Endothelial cell (in vitro differentiated cells): ENCODE measurements around the gene EIF3B. TPM values are rescaled to one million over a fixed set of nuclear protein-coding genes. Genes with fewer than 3 reads are reported as not detected.
A peak's percentile ranks its signal among the peaks of the same experiment; 100 is the strongest.
"Not testable (repeated sequence)": the region's sequence is repeated elsewhere in the genome, so short reads cannot be mapped to it uniquely, and the experiment has no call there.

Source experiments
- DNase-seq: peaks from one replicate; pipeline ENCODE4 v3.0.0; 2021; ENCODE audit warnings: low spot score
- H3K27ac Mint-ChIP-seq: one replicate; pipeline ENCODE4 v1.8.0; 2021; ENCODE audit warnings: mixed read lengths, inconsistent platforms; ENCODE audit not compliant: unreplicated experiment
- H3K27me3 Mint-ChIP-seq: one replicate; pipeline ENCODE4 v1.8.0; 2021; ENCODE audit warnings: mild to moderate bottlenecking, moderate library complexity, mixed read lengths, inconsistent platforms; ENCODE audit not compliant: unreplicated experiment
- H3K36me3 Mint-ChIP-seq: one replicate; pipeline ENCODE4 v1.8.0; 2021; ENCODE audit warnings: mild to moderate bottlenecking, low read depth, mixed read lengths, inconsistent platforms; ENCODE audit not compliant: unreplicated experiment
- H3K4me1 Mint-ChIP-seq: one replicate; pipeline ENCODE4 v1.8.0; 2021; ENCODE audit warnings: mild to moderate bottlenecking, mixed read lengths, inconsistent platforms; ENCODE audit not compliant: unreplicated experiment
- H3K4me3 Mint-ChIP-seq: one replicate; pipeline ENCODE4 v1.8.0; 2021; ENCODE audit warnings: mild to moderate bottlenecking, mixed read lengths, inconsistent platforms; ENCODE audit not compliant: unreplicated experiment
- H3K9me3 Mint-ChIP-seq: one replicate; pipeline ENCODE4 v1.8.0; 2021; ENCODE audit warnings: mixed read lengths, inconsistent platforms; ENCODE audit not compliant: unreplicated experiment
- CTCF ChIP-seq: fragments of 200-600 bp; sonication (generic); IDR thresholded peaks from one replicate; pipeline ENCODE4 v1.5.0; 2021; ENCODE audit warnings: antibody characterized with exemption; ENCODE audit not compliant: unreplicated experiment
- total RNA-seq: library from RNA; stranded (reverse); fragmentation: NEBNext Ultra II Directional; extraction: Animal tissue kit (Norgen Biotek cat#: 25700); gene quantifications from one replicate; pipeline ENCODE4 v1.2.1, GENCODE V29; 2021; ENCODE audit not compliant: unreplicated experiment

Gene EIF3B
- total RNA-seq, 1 donor from 2014 or later, result 125 TPM

GRCh38 chr7:2411815-2412586 is 57.4 kb downstream of the EIF3B start:
- Mint-ChIP-seq H3K9me3 (no peaks in the 10 kb centered on the region), H3K4me1 (peaks cover 52% of the 10 kb centered on the region), H3K36me3 (peaks cover 4% of the 10 kb centered on the region), H3K4me3 (no peak overlapping the region), H3K27me3 (peaks cover 2% of the 10 kb centered on the region), H3K27ac (peak overlapping the region; percentile 26)
- DNase-seq, result no peak
- no peak for TF ChIP-seq CTCF

- H3K36me3 Mint-ChIP-seq, result peaks cover 4% of the 10 kb centered on the region
- no peak for TF ChIP-seq CTCF
- DNase-seq, result no peak
- H3K4me1 Mint-ChIP-seq, result peaks cover 52% of the 10 kb centered on the region
- no peak overlapping the region for H3K27ac Mint-ChIP-seq
- no peak overlapping the region for H3K4me3 Mint-ChIP-seq
- no peaks in the 10 kb centered on the region for H3K9me3 Mint-ChIP-seq
- peaks cover 2% of the 10 kb centered on the region for H3K27me3 Mint-ChIP-seq
These were observed 58.1 kb downstream of the EIF3B start for GRCh38 chr7:2412587-2413201.

- peaks cover 2% of the 10 kb centered on the region for H3K27me3 Mint-ChIP-seq
- H3K4me3 Mint-ChIP-seq, result no peak overlapping the region
- DNase-seq, result no peak
- H3K27ac Mint-ChIP-seq, result no peak overlapping the region
- H3K36me3 Mint-ChIP-seq, result no peaks in the 10 kb centered on the region
- TF ChIP-seq CTCF, result no peak
- H3K9me3 Mint-ChIP-seq, result no peaks in the 10 kb centered on the region
- peaks cover 25% of the 10 kb centered on the region for H3K4me1 Mint-ChIP-seq
These were observed 61.4 kb downstream of the EIF3B start for GRCh38 chr7:2416063-2416462.

GRCh38 chr7:2416650-2417049 is 62.0 kb downstream of the EIF3B start:
- DNase-seq, result no peak
- Mint-ChIP-seq H3K4me3 (no peak overlapping the region), H3K9me3 (no peaks in the 10 kb centered on the region), H3K36me3 (no peaks in the 10 kb centered on the region), H3K27me3 (peaks cover 2% of the 10 kb centered on the region), H3K27ac (no peak overlapping the region), H3K4me1 (peaks cover 24% of the 10 kb centered on the region)
- TF ChIP-seq CTCF, result no peak

DNA sequence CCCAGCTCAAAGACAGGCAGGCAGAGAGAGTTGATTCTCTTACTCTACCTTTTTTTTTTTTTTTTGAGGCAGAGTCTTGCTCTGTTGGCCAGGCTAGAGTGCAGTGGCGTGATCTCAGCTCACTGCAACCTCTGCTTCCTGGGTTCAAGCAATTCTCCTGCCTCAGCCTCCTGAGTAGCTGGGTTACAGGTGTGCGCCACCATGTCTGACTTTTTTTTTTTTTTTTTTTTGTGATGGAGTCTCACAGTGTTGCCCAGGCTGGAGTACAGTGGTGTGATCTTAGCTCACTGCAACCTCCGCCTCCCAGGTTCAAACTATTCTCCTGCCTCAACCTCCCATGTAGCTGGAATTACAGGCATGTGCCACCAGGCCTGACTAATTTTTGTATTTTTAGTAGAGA is 62.6 kb downstream of the EIF3B start:
- H3K36me3 Mint-ChIP-seq, DNase-seq, H3K4me3 Mint-ChIP-seq, H3K27me3 Mint-ChIP-seq, H3K9me3 Mint-ChIP-seq, H3K27ac Mint-ChIP-seq: not testable (repeated sequence)
- peaks cover 19% of the 10 kb centered on the region for H3K4me1 Mint-ChIP-seq
